Panc1 (cell line): ENCODE measurements around the gene SLC37A4. TPM values are rescaled to one million over a fixed set of nuclear protein-coding genes. Genes with fewer than 3 reads are reported as not detected.

Source experiments
- ATAC-seq: fragments of 200-7000 bp; cut with Tn5 transposase; 2 replicates; pipeline ENCODE4 v1.9.1; 2020; ENCODE audit warnings: mild to moderate bottlenecking, moderate library complexity
- BruUV-seq: library from RNA; stranded (reverse); fragments of 400-500 nt; replicated peaks from 2 replicates; lab custom pipeline; 2021; lab: Mats Ljungman, UMichigan
- CTCF ChIA-PET: fragments of 300-600 bp; sonication (Branson Sonifier 250); formaldehyde crosslinking; loops from one replicate; lab custom pipeline; 2022; ENCODE audit warnings: antibody characterized with exemption; lab: Charles Lee
- POLR2A ChIA-PET: fragments of 300-600 bp; sonication (Branson Sonifier 250); formaldehyde crosslinking; loops from one replicate; lab custom pipeline; 2022; ENCODE audit warnings: antibody characterized with exemption; lab: Charles Lee
- DNase-seq: peaks from one replicate; pipeline ENCODE4 v3.0.0-alpha.2; 2010; ENCODE audit warnings: low read depth, low spot score
- H3K27ac ChIP-seq: 2 replicates; pipeline ENCODE4 v1.5.1; 2011; ENCODE audit warnings: mild to moderate bottlenecking, low read length, inconsistent platforms
- H3K27me3 ChIP-seq: fragments of 200-500 bp; sonication (Bioruptor generic); 2 replicates; pipeline ENCODE4 v1.6.0; 2014; ENCODE audit warnings: low read length, inconsistent platforms; ENCODE audit not compliant: control insufficient read depth, insufficient read depth
- H3K36me3 ChIP-seq: fragments of 200-500 bp; sonication (Bioruptor generic); 2 replicates; pipeline ENCODE4 v1.5.1; 2014; ENCODE audit warnings: inconsistent platforms, mild to moderate bottlenecking, low read length, moderate library complexity; ENCODE audit not compliant: control insufficient read depth, insufficient read depth
- H3K4me1 ChIP-seq: 2 replicates; pipeline ENCODE4 v1.5.1; 2011; ENCODE audit warnings: inconsistent platforms, mild to moderate bottlenecking, low read length, moderate library complexity; ENCODE audit not compliant: control insufficient read depth, insufficient read depth
- H3K4me3 ChIP-seq, 2 experiments: 2 replicates each; pipeline ENCODE4 v1.5.1; 2011 to 2012; ENCODE audit warnings: low read depth in 2 of 2, low read length in 2 of 2, mild to moderate bottlenecking in 2 of 2, inconsistent platforms in 1 of 2, moderate library complexity in 1 of 2
- H3K9me3 ChIP-seq: fragments of 200-500 bp; sonication (Bioruptor generic); 2 replicates; pipeline ENCODE4 v1.5.1; 2014; ENCODE audit warnings: low read depth, mild to moderate bottlenecking, inconsistent platforms, low read length, moderate library complexity; ENCODE audit not compliant: control insufficient read depth, insufficient read depth
- CTCF ChIP-seq: fragments of 450-650 bp; IDR thresholded peaks from 2 replicates; pipeline ENCODE4 v1.5.1; 2017; ENCODE audit warnings: mild to moderate bottlenecking
- POLR2AphosphoS5 ChIP-seq: IDR thresholded peaks from 2 replicates; pipeline ENCODE4 v1.6.1; 2012; ENCODE audit warnings: mild to moderate bottlenecking, low read depth, low read length, moderate library complexity
- REST ChIP-seq, 2 experiments: IDR thresholded peaks; 2 replicates each; pipeline ENCODE4 v1.6.1; 2011 to 2012; ENCODE audit warnings: low read depth in 2 of 2, control low read depth in 1 of 2, low read length in 1 of 2, mild to moderate bottlenecking in 1 of 2, moderate library complexity in 1 of 2; ENCODE audit not compliant: insufficient read depth in 1 of 2
- SIN3A ChIP-seq: IDR thresholded peaks from 2 replicates; pipeline ENCODE4 v1.6.1; 2012; ENCODE audit warnings: low read depth, mild to moderate bottlenecking, low read length, moderate library complexity, borderline replicate concordance; ENCODE audit not compliant: insufficient read depth
- TCF7L2 ChIP-seq: IDR thresholded peaks from 2 replicates; pipeline ENCODE4 v1.6.1; 2011; ENCODE audit warnings: mild to moderate bottlenecking, low read depth, low read length, inconsistent platforms
- in situ Hi-C: cut with HindIII; loops from 2 replicates; pipeline ENCODE4 v1.10.0; 2016; ENCODE audit warnings: low sequenced_read_pairs, low pct_unique_long_range_greater_than_20kb
- intact Hi-C: fragments of 100-400 bp; cut with micrococcal nuclease; formaldehyde crosslinking; loops from one replicate; pipeline ENCODE4 v1.10.0; 2022; ENCODE audit not compliant: unreplicated experiment
- total RNA-seq: library from RNA; stranded (reverse); gene quantifications from one replicate; pipeline ENCODE4 v1.2.1, GENCODE V29; 2021; ENCODE audit not compliant: unreplicated experiment

Gene SLC37A4
- total RNA-seq, 1 experiment from 2014 or later = 33.2 TPM

GRCh38 chr11:119077839-119078238 is 47.2 kb upstream of the SLC37A4 start:
- Histone ChIP-seq H3K27ac (no peak overlapping the region), H3K4me1 (no peaks in the 10 kb centered on the region), H3K4me3 (no peak overlapping the region), H3K36me3 (peaks cover 2% of the 10 kb centered on the region; the same call in 1 of the 2 replicates), H3K9me3 (no peaks in the 10 kb centered on the region), H3K27me3 (no peaks in the 10 kb centered on the region)
- intact Hi-C loops (no loop called here), in situ Hi-C loops (no loop called here)
- no peak for TF ChIP-seq POLR2AphosphoS5
- TF ChIP-seq CTCF = no peak
- no peak for TF ChIP-seq TCF7L2
- no peak for TF ChIP-seq SIN3A
- no peak for TF ChIP-seq REST (IDR thresholded peaks at IDR 0.05; ENCODE audit: insufficient read depth in 1 of 2, low read depth in 2 of 2, low read length in 1 of 2)
- DNase-seq (no peak), ATAC-seq (no peak)
- ChIA-PET CTCF (interaction anchor here (0.5 kb wide), 1 partner anchor 9 kb away, joined by 10 read pairs; no protein-coding TSS in a partner anchor), POLR2A (no interaction called here)
- BruUV-seq = no TSS peak

GRCh38 chr11:119067371-119068222 is 36.9 kb upstream of the SLC37A4 start, which contains the start of gene VPS11:
Gene VPS11 (plus strand): TSS chr11:119067818. CDS start chr11:119067824, 6 bp downstream.
- Histone ChIP-seq H3K4me3 (peak within 1 kb of the TSS; percentile 73 to 97), H3K27me3 (no peaks in the 10 kb centered on the region), H3K36me3 (peaks cover 7% of the 10 kb centered on the region; the same call in 1 of the 2 replicates), H3K27ac (peak within 1 kb of the TSS; percentile 88), H3K9me3 (no peaks in the 10 kb centered on the region), H3K4me1 (peaks cover 8% of the 10 kb centered on the region; the same call in 1 of the 2 replicates)
- peak; percentile 82 for DNase-seq
- in situ Hi-C loops = no loop called here
- ATAC-seq = peak; percentile 99
- intact Hi-C loops = no loop called here
- ChIA-PET POLR2A (interaction anchor here (0.6 to 0.9 kb wide), 4 partner anchors 9 to 35 kb away, joined by 3 to 4 read pairs (median 3); partner anchors contain the start of gene HMBS), CTCF (interaction anchor here (1.6 kb wide), 1 partner anchor 271 kb away, joined by 5 read pairs; no protein-coding TSS in a partner anchor)
- TSS peak; percentile 84 for BruUV-seq
- TF ChIP-seq CTCF = no peak
- peak; percentile 90 for TF ChIP-seq POLR2AphosphoS5
- TF ChIP-seq SIN3A = peak; percentile 98
